HG03159 (cell line): ENCODE measurements around the gene SPINT2.
A peak's percentile ranks its signal among the peaks of the same experiment; 100 is the strongest.
"Not testable (repeated sequence)": the region's sequence is repeated elsewhere in the genome, so short reads cannot be mapped to it uniquely, and the experiment has no call there.

Experiments
- ATAC-seq: cut with Tn5 transposase; IDR thresholded peaks from one replicate; pipeline ENCODE4 v1.9.1; 2021; ENCODE audit warnings: mild to moderate bottlenecking, moderate library complexity; ENCODE audit not compliant: unreplicated experiment

SPINT2 gene

GRCh38 chr19:38234615-38235014 is 29.8 kb upstream of the SPINT2 start:
- ATAC-seq, result no peak

GRCh38 chr19:38239816-38240215 is 24.6 kb upstream of the SPINT2 start:
- ATAC-seq, result no peak

GRCh38 chr19:38243279-38243673 is 21.1 kb upstream of the SPINT2 start:
- ATAC-seq, result no peak

- no peak for ATAC-seq
Measured at GRCh38 chr19:38245826-38246498, 18.4 kb upstream of the SPINT2 start.

GRCh38 chr19:38247126-38247525 is 17.2 kb upstream of the SPINT2 start:
- ATAC-seq, result no peak

GRCh38 chr19:38247734-38248268 is 16.6 kb upstream of the SPINT2 start:
- ATAC-seq, result no peak

- ATAC-seq, result no peak
Measured at GRCh38 chr19:38248421-38248820, 16.0 kb upstream of the SPINT2 start.

GRCh38 chr19:38250428-38250820 is 13.9 kb upstream of the SPINT2 start:
- no peak for ATAC-seq

GRCh38 chr19:38250821-38251563 is 13.4 kb upstream of the SPINT2 start:
- no peak for ATAC-seq

- ATAC-seq, result no peak
Measured at GRCh38 chr19:38251564-38252051, 12.8 kb upstream of the SPINT2 start.

GRCh38 chr19:38252385-38252784 is 12.0 kb upstream of the SPINT2 start:
- no peak for ATAC-seq

GRCh38 chr19:38252941-38253691 is 11.3 kb upstream of the SPINT2 start:
- ATAC-seq, result no peak

- no peak for ATAC-seq
Measured at GRCh38 chr19:38253788-38254187, 10.6 kb upstream of the SPINT2 start.

- no peak for ATAC-seq
Measured at GRCh38 chr19:38255383-38256014, 8.9 kb upstream of the SPINT2 start.

- not testable (repeated sequence) for ATAC-seq
Measured at GRCh38 chr19:38261942-38262341, 2.4 kb upstream of the SPINT2 start.

GRCh38 chr19:38262585-38263268 is 1.6 kb upstream of the SPINT2 start:
- no peak for ATAC-seq

- peak; percentile 63 for ATAC-seq
Measured at GRCh38 chr19:38263689-38264485, 486 bp upstream of the SPINT2 start.

GRCh38 chr19:38265213-38265861 is 964 bp downstream of the SPINT2 start:
- ATAC-seq, result no peak

- no peak for ATAC-seq
Measured at GRCh38 chr19:38265921-38266429, 1.6 kb downstream of the SPINT2 start.
